HCT116 (cell line): ENCODE data around the gene SCAF8. TPM values are rescaled to one million over a fixed set of nuclear protein-coding genes. Genes with fewer than 3 reads are reported as not detected.

ENCODE experiments used
- ATAC-seq: fragments of 200-7000 bp; cut with Tn5 transposase; 2 replicates; pipeline ENCODE4 v1.9.1; 2020; ENCODE audit warnings: mild to moderate bottlenecking, moderate library complexity
- BruUV-seq: library from RNA; stranded (reverse); fragments of 400-500 nt; replicated peaks from 2 replicates; lab custom pipeline; 2021; lab: Mats Ljungman, UMichigan
- CTCF ChIA-PET: fragments of 300-600 bp; sonication (Branson Sonifier 250); formaldehyde crosslinking; loops from one replicate; lab custom pipeline; 2021; ENCODE audit warnings: antibody characterized with exemption; lab: Charles Lee
- POLR2A ChIA-PET: fragments of 300-600, 350-600 bp; sonication (Branson Sonifier 250); formaldehyde crosslinking; loops from one replicate; lab custom pipeline; 2021; ENCODE audit warnings: antibody characterized with exemption; lab: Charles Lee
- RAD21 ChIA-PET, 2 experiments: fragments of 300-600 bp; sonication (Branson Sonifier 250); formaldehyde crosslinking; loops; one replicate each; lab custom pipeline; 2023; ENCODE audit warnings: low total read pairs in 2 of 2; ENCODE audit not compliant: uncharacterized antibody in 2 of 2, unreplicated experiment in 2 of 2, low non-redundant PET in 1 of 2; lab: Charles Lee
- DNase-seq: peaks from one replicate; pipeline ENCODE4 v3.0.0-alpha.2; 2010; ENCODE audit warnings: low read depth, low spot score
- H2AFZ ChIP-seq: fragments of 200-600 bp; shearing (Covaris generic), sonication (generic); 2 replicates; pipeline ENCODE4 v1.6.1; 2017; ENCODE audit warnings: low read depth, mixed run types, mixed read lengths, antibody characterized with exemption, low read length; ENCODE audit not compliant: poor library complexity, severe bottlenecking
- H3K27ac ChIP-seq: 2 replicates; pipeline ENCODE4 v1.5.1; 2012; ENCODE audit warnings: low read depth, low read length
- H3K27me3 ChIP-seq: fragments of 200-600 bp; sonication (generic); 2 replicates; pipeline ENCODE4 v1.6.1; 2016; ENCODE audit warnings: mixed run types, low read length, mixed read lengths; ENCODE audit not compliant: insufficient read depth
- H3K36me3 ChIP-seq, 2 experiments: fragments of 200-500 bp in 1 of 2; fragments of 200-600 bp in 1 of 2; sonication (Bioruptor generic) in 1 of 2; sonication (generic) in 1 of 2; 2 replicates each; pipeline versions ENCODE4 v1.5.1 to v1.6.1; 2014 to 2016; ENCODE audit warnings: low read length in 2 of 2, inconsistent platforms in 1 of 2, mixed read lengths in 1 of 2, mixed run types in 1 of 2; ENCODE audit not compliant: insufficient read depth in 2 of 2, control insufficient read depth in 1 of 2
- H3K4me1 ChIP-seq, 2 experiments: fragments of 200-600 bp in 1 of 2; sonication (generic) in 1 of 2; 2 replicates each; pipeline versions ENCODE4 v1.5.1 to v1.6.1; 2012 to 2017; ENCODE audit warnings: low read length in 2 of 2, inconsistent platforms in 1 of 2, mild to moderate bottlenecking in 1 of 2, mixed read lengths in 1 of 2, mixed run types in 1 of 2, moderate library complexity in 1 of 2; ENCODE audit not compliant: insufficient read depth in 2 of 2, control insufficient read depth in 1 of 2
- H3K4me2 ChIP-seq: fragments of 200-600 bp; sonication (generic); 2 replicates; pipeline ENCODE4 v1.6.1; 2017; ENCODE audit warnings: mixed run types, low read length, mixed read lengths
- H3K4me3 ChIP-seq, 2 experiments: fragments of 200-600 bp in 1 of 2; sonication (generic) in 1 of 2; replicated peaks in 1 of 2; 2 replicates each; pipeline ENCODE4 v1.5.1; 2011 to 2016; ENCODE audit warnings: low read length in 2 of 2, control low read depth in 1 of 2, low read depth in 1 of 2, mild to moderate bottlenecking in 1 of 2, mixed read lengths in 1 of 2, mixed run types in 1 of 2
- H3K79me2 ChIP-seq: fragments of 200-600 bp; sonication (generic); 2 replicates; pipeline ENCODE4 v1.6.1; 2017; ENCODE audit warnings: mild to moderate bottlenecking, mixed run types, low read length, moderate library complexity, mixed read lengths; ENCODE audit not compliant: insufficient read depth
- H3K9ac ChIP-seq: fragments of 200-600 bp; sonication (generic); 2 replicates; pipeline ENCODE4 v1.6.1; 2016; ENCODE audit warnings: low read length, mixed read lengths
- H3K9me2 ChIP-seq: fragments of 200-600 bp; sonication (generic), shearing (Covaris generic); 2 replicates; pipeline ENCODE4 v1.6.1; 2017; ENCODE audit warnings: mixed run types, mild to moderate bottlenecking, moderate library complexity; ENCODE audit not compliant: insufficient read depth
- H3K9me3 ChIP-seq, 2 experiments: fragments of 200-500 bp in 1 of 2; fragments of 200-600 bp in 1 of 2; sonication (Bioruptor generic) in 1 of 2; sonication (generic) in 1 of 2; 2 replicates each; pipeline ENCODE4 v1.6.1; 2014 to 2017; ENCODE audit warnings: low read length in 2 of 2, mixed read lengths in 2 of 2, inconsistent platforms in 1 of 2, low read depth in 1 of 2, mild to moderate bottlenecking in 1 of 2, mixed run types in 1 of 2, moderate library complexity in 1 of 2; ENCODE audit not compliant: control insufficient read depth in 1 of 2, insufficient read depth in 1 of 2
- H4K20me1 ChIP-seq: fragments of 200-600 bp; sonication (generic), shearing (Covaris generic); 2 replicates; pipeline ENCODE4 v1.6.1; 2017; ENCODE audit warnings: mixed run types, mild to moderate bottlenecking, moderate library complexity; ENCODE audit not compliant: insufficient read depth
- CBX3 ChIP-seq: IDR thresholded peaks from 2 replicates; pipeline ENCODE4 v1.6.1; 2012; ENCODE audit warnings: low read depth
- CEBPB ChIP-seq: IDR thresholded peaks from 2 replicates; pipeline ENCODE4 v1.6.1; 2012; ENCODE audit warnings: low read depth
- EZH2phosphoT487 ChIP-seq: fragments of 200-600 bp; IDR thresholded peaks from 2 replicates; pipeline ENCODE4 v1.6.1; 2018; ENCODE audit warnings: antibody characterized with exemption, borderline replicate concordance
- FOSL1 ChIP-seq: IDR thresholded peaks from 2 replicates; pipeline ENCODE4 v1.6.1; 2012; ENCODE audit warnings: low read depth
- MAX ChIP-seq: IDR thresholded peaks from 2 replicates; pipeline ENCODE4 v1.6.1; 2012
- POLR2AphosphoS5 ChIP-seq: IDR thresholded peaks from 2 replicates; pipeline ENCODE4 v1.6.1; 2011; ENCODE audit warnings: mild to moderate bottlenecking, low read depth, low read length, moderate library complexity
- TCF7L2 ChIP-seq: IDR thresholded peaks from 2 replicates; pipeline ENCODE4 v1.7.0; 2011; ENCODE audit warnings: borderline replicate concordance, inconsistent platforms; ENCODE audit not compliant: insufficient read depth, insufficient read length; ENCODE audit errors: extremely low read depth
- ZBTB33 ChIP-seq: IDR thresholded peaks from 2 replicates; pipeline ENCODE4 v1.6.1; 2011; ENCODE audit warnings: mild to moderate bottlenecking, low read length, moderate library complexity; ENCODE audit not compliant: insufficient replicate concordance; ENCODE audit errors: extremely low read depth
- ZNF274 ChIP-seq: fragments of 200-500 bp; sonication (Bioruptor generic); IDR thresholded peaks from 2 replicates; pipeline ENCODE4 v1.6.1; 2014; ENCODE audit warnings: mild to moderate bottlenecking, low read depth, low read length, inconsistent platforms
- intact Hi-C: fragments of 100-400 bp; cut with micrococcal nuclease; formaldehyde crosslinking; loops from 2 replicates; pipeline ENCODE4 v1.10.0; 2022
- total RNA-seq: library from RNA; stranded (reverse); gene quantifications from one replicate; pipeline ENCODE4 v1.2.1, GENCODE V29; 2021; ENCODE audit not compliant: unreplicated experiment

Gene SCAF8
- total RNA-seq, 1 experiment from 2014 or later = 34.6 TPM

- peaks cover 25% of the 10 kb centered on the region for H3K79me2 ChIP-seq
- H2AFZ ChIP-seq = no peak overlapping the region
- no peak for TF ChIP-seq POLR2AphosphoS5
- TF ChIP-seq ZNF274 = no peak
- TF ChIP-seq EZH2phosphoT487 = no peak
- ATAC-seq = no peak
- H3K9me3 ChIP-seq = no peaks in the 10 kb centered on the region
- ChIA-PET RAD21 (no interaction called here), POLR2A (no interaction called here), CTCF (interaction anchor here (2.6 kb wide), 1 partner anchor 187 kb away, joined by 7 read pairs; no protein-coding TSS in a partner anchor)
- H3K9ac ChIP-seq = no peak overlapping the region
- no peaks in the 10 kb centered on the region for H3K4me1 ChIP-seq
- H4K20me1 ChIP-seq = 0 out of 2 replicates have a peak, but pooled peaks cover 3% of the 10 kb centered on the region
- BruUV-seq = no TSS peak
- no peaks in the 10 kb centered on the region for H3K36me3 ChIP-seq
- DNase-seq = no peak
- H3K27me3 ChIP-seq = no peaks in the 10 kb centered on the region
- no peak overlapping the region for H3K4me2 ChIP-seq
- H3K4me3 ChIP-seq = no peak overlapping the region
- intact Hi-C loops = loop anchor here (10.0 kb wide), 1 partner anchor 382 kb away; no protein-coding TSS in a partner anchor
- no peak overlapping the region for H3K27ac ChIP-seq
- H3K9me2 ChIP-seq = no peaks in the 10 kb centered on the region
Observed at GRCh38 chr6:154862536-154862935, 129.3 kb downstream of the SCAF8 start.

GRCh38 chr6:154864066-154864430 is 130.8 kb downstream of the SCAF8 start:
- Histone ChIP-seq H3K4me2 (no peak overlapping the region), H3K9me2 (no peaks in the 10 kb centered on the region), H3K4me1 (no peaks in the 10 kb centered on the region), H3K27ac (no peak overlapping the region), H3K9ac (no peak overlapping the region), H3K9me3 (no peaks in the 10 kb centered on the region), H3K27me3 (no peaks in the 10 kb centered on the region), H3K4me3 (no peak overlapping the region), H4K20me1 (peaks cover 13% of the 10 kb centered on the region; the same call in 1 of the 2 replicates), H3K79me2 (peaks cover 19% of the 10 kb centered on the region), H2AFZ (no peak overlapping the region), H3K36me3 (no peaks in the 10 kb centered on the region)
- TF ChIP-seq TCF7L2 = no peak
- no peak for TF ChIP-seq ZBTB33
- no peak for TF ChIP-seq CBX3
- no peak for TF ChIP-seq MAX
- no peak for TF ChIP-seq ZNF274
- no peak for TF ChIP-seq POLR2AphosphoS5
- TF ChIP-seq FOSL1 = no peak
- TF ChIP-seq CEBPB = no peak
- RAD21 ChIA-PET = no interaction called here
- intact Hi-C loops = loop anchor here (10.0 kb wide), 1 partner anchor 381 kb away; no protein-coding TSS in a partner anchor
- DNase-seq (no peak), ATAC-seq (no peak)
- POLR2A ChIA-PET = no interaction called here
- BruUV-seq = no TSS peak
- CTCF ChIA-PET = no interaction called here
